ENCODE measurements around the gene RAB40C.

RAB40C gene

DNA sequence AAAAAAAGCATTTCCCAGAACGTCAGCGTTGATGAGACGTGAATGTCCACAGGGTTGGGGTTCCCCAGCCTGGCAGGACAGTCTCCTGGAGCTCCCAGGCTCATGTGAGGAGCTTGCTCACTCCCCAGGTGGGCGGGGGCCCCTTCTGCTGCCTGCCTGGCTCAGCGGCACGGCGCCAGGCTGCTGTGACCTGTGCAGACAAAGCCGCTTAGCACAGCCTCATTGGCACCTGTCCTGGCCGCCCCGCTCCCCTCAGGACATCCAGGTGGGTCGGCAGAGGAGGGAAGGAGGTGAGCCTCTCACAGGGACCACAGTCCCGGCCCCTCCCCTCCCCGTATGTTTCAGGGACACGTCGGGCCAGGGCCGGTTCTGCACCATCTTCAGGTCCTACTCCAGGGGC lies 28.0 kb downstream of the RAB40C start:
- DNase-seq (ENCODE audit: low read depth), result no peak

- no peak for DNase-seq (ENCODE audit: low read depth)
Measured at GRCh38 chr16:619476-620100, 29.7 kb downstream of the RAB40C start.

GRCh38 chr16:620700-621525 lies 31.0 kb downstream of the RAB40C start:
- DNase-seq (ENCODE audit: low read depth), result no peak

- no peak for DNase-seq (ENCODE audit: low read depth)
Measured at GRCh38 chr16:621526-622105, 31.8 kb downstream of the RAB40C start.

- DNase-seq (ENCODE audit: low read depth), result no peak
Measured at GRCh38 chr16:622920-623280, 33.0 kb downstream of the RAB40C start.

GRCh38 chr16:624526-625070 lies 34.7 kb downstream of the RAB40C start:
- DNase-seq (ENCODE audit: low read depth), result no peak

GRCh38 chr16:625117-625976 lies 35.5 kb downstream of the RAB40C start:
- no peak for DNase-seq (ENCODE audit: low read depth)

DNA sequence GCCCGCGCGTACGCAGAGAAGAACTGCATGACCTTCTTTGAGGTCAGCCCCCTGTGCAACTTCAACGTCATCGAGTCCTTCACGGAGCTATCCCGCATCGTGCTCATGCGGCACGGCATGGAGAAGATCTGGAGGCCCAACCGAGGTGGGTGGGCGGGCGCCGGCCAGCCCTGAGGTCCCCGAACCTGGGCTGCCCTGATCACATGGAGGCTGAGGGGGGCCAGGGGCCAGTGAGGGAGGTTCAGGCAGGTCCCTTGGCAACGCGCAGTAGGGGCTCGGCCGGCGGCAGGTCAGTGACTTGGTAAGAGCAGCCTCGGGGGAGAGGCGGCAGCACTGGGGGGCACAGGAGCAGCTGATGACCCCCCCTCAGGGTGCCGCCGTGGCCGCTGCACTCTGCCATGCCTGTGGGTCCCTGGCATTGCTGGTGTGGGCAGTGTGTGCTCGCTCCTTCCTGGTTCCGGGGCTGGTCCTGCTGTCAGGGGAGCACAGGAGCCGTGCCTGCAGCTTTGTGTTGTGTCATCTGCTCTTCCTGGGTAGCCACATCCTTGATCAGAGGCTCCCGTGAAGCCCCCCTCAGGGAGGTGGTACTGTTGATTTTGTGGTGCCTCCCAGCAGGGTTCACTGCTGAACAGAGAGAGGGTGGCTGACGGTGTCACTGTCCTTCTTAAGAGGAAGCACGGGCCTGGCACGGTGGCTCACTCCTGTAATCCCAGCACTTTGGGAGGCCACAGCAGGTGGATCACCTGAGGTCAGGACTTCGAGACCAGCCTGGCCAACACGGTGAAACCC lies 36.3 kb downstream of the RAB40C start:
- DNase-seq (ENCODE audit: low read depth), result no peak

DNA sequence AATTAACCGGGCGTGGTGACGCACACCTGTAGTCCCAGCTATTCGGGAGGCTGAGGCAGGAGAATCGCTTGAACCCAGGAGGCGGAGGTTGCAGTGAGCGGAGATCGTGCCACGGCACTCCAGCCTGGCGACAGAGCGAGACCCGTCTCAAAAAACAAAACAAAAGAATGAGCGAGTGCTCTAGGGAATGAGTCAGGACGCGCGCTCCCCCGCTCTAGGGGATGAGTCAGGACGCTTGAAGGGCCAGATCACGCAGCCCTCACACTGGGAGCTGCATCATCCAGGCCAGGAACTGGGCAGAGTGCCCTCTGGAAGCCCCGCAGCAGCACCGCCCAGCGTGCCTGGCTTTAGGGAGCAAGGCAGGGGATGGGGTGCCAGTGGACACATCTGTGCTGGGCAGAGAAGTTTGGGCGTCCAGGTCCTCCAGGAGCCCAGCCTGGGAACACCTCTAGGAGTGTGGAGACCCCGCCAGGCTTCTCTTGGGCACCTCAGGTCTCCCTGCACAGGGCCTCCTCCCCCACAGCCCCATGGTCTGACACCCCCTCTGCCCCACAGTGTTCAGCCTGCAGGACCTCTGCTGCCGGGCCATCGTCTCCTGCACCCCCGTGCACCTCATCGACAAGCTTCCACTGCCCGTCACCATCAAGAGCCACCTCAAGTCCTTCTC lies 37.1 kb downstream of the RAB40C start:
- DNase-seq (ENCODE audit: low read depth), result no peak

DNA sequence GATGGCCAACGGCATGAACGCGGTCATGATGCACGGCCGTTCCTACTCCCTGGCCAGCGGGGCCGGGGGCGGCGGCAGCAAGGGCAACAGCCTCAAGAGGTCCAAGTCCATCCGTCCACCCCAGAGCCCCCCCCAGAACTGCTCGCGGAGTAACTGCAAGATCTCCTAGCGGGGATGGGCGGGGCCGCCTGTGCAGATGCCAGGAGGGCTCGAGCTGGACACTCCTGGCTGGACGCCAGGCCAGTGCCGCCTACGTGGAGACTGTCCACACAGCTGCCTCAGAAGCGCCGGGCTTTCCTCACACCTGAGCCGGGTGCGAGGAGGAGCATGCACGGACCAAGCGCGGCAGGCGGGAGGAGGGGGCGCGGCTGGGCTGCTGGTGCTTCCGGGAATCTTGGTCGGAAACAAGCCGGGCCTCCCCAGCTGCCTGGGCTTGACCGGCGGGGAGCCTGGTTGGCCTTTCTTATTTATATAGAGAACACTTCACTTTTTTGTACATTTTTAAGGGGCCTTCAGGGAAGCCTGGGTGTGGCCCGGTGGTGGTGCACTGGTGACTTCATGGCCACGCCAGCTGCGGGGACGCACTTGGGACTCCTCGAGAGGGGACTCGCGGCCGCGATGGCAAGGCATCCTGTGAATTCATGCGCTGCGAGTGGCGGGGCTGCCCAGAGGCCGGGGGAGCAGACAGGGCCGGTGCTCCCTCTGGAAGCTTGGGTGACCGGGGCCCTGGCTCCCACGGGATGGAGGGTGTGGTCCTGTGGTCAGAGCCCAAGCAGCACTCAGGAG lies 37.8 kb downstream of the RAB40C start:
- DNase-seq (ENCODE audit: low read depth), result no peak

DNA sequence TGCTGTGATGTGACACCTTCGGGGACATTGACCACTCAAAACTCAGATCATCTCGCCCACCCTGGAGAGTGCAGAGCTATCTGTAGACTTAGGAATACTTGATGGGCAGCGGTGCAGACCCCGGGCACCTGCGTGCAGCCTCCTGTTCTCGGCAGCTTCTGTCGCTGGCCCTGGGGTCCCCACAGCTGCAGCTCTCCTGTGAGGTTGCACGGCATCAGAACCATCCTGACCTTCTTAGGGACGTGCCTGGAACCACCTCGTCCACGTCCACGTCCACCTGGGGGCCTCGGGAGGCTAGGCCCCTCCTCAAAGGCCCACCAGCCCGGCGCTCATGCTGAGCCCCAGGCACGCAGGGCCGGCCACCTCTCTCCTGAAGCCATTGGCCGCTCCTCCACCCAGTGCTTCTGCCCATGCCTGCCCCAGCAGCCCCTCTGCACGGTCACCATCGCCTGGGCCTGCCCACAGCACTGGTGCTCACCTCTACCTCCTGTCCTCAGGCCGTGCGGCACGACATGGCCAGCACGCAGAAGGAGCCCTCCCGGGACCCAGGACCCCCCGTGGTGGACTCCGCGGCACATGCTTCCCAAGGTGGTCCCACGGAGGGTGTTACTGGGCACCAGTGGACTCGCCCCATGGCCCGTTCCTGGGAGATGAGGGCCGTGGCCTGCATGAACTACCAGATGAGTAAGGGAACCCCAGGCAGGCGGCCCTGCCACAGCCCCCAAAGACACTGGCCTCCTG lies 38.6 kb downstream of the RAB40C start:
- no peak for DNase-seq (ENCODE audit: low read depth)

DNA sequence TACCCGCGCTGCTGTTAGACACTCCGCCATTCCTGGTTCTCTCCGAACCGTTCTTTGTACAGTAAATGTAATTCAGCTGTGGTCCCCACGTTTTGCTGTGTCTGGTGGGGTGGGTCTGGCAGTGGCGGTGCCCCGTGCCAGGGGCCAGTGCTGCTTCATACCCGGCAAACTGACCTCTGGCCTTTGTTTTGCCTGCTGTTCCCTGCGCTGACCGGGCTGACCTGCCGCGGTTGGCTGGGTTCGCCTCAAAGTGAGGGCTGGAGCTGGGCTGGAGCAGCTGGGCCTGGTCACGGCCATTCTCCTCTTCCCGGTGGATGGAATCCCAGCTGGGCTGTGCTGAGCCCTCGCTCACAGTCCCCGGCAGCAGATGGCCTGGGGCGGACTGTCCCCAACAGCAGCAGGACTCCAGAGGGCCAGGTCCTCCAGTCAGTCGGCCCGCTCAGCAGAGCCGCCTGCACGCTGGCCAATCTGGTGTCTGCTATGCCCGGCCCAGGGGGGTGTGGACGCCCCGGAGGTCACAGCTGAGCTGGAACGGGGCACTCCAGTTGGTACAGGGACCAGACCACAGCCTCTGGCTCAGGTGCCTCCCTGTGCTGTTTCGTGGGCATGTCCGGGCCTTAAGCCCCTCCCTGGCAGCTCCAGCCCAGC lies 39.4 kb downstream of the RAB40C start:
- no peak for DNase-seq (ENCODE audit: low read depth)

DNA sequence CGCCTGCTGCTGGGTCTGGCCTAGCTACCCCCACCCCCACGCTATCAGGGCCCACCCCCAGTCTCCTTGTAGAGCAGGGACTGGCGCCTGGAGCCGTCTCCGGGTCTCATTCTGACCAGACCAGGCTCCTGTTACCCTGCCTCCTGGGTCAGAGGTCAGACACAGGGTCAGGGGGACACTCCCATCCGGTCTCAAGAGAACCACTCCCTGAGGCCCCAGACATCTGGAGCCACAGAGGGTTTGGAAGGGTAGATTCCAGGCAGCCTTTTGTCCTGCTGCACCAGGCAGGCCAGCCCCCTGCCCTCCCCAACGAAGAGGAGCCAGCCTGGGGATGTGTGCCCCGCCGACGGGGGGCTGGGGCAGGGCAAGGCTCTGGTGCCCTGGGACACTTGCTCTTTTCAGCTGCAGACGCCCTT lies 40.0 kb downstream of the RAB40C start:
- DNase-seq (ENCODE audit: low read depth), result no peak

DNA sequence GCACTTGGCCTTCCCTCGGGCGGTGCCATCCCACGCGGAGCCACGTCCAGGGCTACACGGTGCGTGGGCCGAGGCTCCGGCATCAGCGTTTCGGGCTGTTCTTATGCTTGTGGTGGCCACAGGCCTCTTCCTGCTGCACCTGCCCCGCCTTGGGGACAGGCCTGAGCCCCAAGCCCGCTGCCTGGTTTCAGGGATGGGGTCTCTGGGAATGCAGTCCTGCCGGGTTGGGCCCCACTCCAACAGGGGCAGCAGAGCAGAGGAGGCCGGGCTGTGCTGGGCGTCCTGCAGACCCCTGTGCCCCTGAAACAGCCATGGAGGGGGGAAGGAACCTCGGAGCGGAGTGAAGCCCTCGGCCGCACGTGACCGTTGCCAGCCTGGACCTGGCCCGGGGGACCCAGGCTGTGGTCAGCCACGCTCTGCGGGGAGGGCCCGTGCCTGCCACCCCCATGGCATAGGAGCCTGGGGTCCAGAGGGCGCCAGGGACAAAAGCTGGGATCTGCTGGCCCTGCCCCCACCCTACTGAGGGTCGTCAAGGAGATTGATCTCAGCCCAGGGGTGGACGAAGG lies 40.5 kb downstream of the RAB40C start:
- no peak for DNase-seq (ENCODE audit: low read depth)

DNA sequence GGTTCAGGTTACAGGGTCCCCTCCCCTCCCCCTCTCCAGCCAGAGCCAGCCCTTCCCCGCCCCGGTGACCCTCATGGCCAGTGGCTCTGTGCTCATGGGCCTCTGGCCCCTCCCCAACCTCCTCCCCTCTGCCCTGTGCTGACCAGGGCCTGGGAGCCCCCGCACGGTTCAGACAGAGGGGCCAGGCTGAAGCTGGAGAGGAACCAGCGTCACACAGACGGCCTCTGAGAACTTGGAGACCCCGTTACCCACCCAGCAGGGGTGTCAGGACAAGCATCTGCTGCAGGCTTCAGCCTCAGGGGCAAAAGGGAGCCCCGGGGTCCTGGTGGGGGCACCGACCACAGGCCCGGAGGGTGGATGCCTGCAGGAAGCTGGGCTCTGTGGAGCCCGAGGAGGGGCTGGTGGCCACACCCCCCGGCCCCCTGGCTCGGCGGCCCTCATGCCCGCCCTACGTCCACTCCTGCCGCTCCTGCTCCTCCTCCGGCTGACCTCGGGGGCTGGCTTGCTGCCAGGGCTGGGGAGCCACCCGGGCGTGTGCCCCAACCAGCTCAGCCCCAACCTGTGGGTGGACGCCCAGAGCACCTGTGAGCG lies 41.0 kb downstream of the RAB40C start, which contains the start of gene WFIKKN1:
Gene WFIKKN1 (plus strand): TSS at position 171 of the 591 bp plus-strand sequence. CDS start 269 bp downstream, at position 440.
- no peak for DNase-seq (ENCODE audit: low read depth)

DNA sequence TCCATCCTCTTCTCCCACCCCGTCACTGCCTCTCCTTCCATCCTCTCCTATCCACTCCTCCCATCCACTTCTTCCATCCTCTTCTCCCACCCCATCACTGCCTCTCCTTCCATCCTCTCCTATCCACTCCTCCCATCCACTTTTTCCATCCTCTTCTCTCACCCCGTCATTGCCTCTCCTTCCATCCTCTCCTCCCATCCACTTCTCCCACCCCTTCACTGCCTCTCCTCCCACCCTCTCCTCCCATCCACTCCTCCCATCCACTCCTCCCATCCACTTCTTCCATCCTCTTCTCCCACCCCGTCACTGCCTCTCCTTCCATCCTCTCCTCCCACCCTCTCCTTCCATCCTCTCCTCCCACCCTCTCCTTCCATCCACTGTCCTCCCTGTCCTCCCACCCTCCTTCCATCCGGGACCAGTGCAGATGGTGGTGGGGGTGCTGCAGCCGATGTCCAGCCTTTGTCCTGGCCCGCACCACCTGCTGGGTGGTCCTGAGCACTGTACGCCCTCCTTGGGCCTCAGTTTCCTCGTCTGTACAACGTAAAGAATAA lies 42.0 kb downstream of the RAB40C start:
- DNase-seq (ENCODE audit: low read depth), result no peak

Data from T-helper 22 cell (primary cell).